Renal cortex interstitium (tissue), 11 donors: Measurements from ENCODE around the gene PRM2. TPM values are rescaled to one million over a fixed set of nuclear protein-coding genes. Genes with fewer than 3 reads are reported as not detected.

Source experiments
- DNase-seq, 11 donors: peaks; one replicate each; pipeline ENCODE4 v3.0.0-alpha.2; 2013; ENCODE audit warnings: low read depth in 9 of 11, low spot score in 4 of 11; ENCODE audit errors: extremely low read depth in 1 of 11
- polyA plus RNA-seq, 3 donors: library from polyadenylated mRNA; unstranded; fragments of 120-200 nt; gene quantifications; one replicate each; pipeline ENCODE4 v1.2.1, GENCODE V29; 2013; ENCODE audit not compliant: insufficient read length in 3 of 3

The PRM2 gene
- polyA plus RNA-seq, 3 donors = not detected

DNA sequence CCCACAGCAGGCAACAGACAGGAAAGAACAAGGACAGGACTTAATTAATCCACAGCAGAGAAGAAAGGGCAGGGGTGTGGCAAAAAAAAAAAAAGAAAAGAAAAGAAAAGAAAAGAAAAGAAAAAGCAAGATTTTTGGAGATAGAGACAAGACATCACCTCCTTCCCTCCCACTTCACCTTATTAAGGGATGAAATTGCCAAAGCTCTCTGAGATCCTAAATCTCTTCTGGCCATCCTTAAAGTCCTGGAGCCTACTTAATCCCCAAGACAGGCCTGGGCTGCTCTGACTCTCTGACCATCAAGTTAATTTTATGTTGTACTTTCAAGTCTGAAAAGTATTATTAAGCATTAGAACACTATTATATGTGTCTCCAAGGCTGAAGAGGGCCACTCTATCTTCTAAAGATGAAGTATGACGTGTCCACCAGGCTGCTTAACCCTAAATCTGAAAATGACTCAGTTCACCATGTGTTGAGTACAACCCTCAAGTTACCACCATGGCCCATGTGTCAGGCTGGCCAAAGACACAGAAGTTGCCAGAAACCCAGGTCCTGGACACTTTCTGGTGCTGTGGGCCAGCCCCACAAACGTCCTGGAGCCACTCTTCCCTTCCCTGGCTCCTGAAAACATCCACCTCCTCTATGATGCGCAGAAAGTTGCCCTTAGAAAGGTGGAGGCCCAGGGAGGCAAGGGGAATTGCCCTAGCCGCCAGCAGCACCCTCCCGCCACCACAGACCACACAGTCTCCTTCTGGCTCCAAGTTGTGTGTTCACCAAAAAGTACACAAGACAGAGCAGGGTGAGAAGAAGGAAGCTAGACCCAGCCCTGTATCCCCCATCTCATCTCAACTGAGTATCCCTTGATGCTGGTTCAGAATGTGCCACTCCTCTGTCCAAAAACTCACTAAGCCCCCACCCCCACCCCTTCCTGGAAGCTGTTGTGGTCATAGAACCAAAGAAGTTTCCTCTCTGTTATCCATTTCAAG is 23.0 kb downstream of the PRM2 start:
- no peak for DNase-seq

DNA sequence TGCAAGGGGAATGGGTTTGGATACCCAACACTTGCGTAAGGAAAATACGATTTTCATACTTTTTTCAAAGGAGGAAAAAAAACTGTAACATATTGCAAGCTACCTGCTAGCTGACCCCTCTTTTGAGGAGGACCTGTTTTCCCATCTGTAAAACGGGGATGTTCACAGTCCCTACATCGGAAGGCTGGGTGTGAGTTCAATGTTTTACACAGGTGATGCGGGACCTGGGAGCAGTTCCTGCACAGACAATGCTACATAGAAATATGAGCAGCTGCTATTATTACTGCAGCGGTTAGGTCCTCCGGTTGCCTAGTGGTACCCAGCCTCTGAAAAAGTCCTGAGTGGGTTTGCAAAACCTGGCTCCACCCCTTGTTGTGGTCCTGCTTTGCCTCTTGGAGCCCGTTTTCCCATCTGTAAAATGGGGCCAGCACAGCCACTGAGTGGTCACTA is 23.8 kb downstream of the PRM2 start:
- DNase-seq = no peak

DNA sequence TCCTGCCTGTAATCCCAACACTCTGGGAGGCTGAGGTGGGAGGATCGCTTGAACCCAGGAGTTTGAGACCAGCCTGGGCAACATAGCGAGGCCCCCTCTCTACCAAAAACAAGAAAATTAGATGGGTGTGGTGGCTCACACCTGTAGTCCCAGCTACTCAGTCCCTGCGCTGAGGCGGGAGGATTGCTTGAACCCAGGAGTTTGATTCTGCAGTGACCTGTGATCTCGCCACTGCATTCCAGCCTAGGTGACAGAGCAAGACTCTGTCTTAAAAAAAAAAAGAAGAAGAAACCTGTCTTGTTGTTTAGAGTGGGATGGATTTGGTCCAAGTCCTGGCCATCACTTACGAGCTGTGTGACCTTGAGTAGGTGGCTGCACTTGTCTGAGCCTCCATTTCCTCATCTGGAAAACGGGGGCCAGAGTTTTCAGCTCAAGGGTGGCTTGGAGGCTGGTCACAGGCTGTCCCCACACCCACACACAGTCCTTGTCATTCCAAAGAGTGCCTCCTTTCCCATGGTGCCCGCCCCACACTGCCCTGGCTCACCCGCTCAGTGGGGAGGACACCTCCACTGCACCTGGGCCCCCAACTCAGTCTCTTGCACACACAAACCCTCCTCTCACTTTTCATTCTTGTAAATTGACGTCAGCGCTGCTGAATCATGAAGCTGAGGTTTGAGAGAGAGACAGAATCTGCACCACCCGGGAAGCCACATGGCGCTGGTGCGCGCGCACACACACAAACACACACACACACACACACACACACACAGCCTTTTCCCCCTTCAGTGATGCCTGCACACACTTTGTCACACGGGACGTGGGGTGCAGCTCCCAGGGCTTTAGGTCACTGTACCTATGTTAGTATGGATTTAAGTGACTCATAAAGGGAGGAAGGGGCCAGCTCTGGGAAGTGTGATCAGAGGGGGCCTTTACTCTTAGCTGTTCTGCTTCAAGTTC is 24.5 kb downstream of the PRM2 start:
- DNase-seq = no peak

DNA sequence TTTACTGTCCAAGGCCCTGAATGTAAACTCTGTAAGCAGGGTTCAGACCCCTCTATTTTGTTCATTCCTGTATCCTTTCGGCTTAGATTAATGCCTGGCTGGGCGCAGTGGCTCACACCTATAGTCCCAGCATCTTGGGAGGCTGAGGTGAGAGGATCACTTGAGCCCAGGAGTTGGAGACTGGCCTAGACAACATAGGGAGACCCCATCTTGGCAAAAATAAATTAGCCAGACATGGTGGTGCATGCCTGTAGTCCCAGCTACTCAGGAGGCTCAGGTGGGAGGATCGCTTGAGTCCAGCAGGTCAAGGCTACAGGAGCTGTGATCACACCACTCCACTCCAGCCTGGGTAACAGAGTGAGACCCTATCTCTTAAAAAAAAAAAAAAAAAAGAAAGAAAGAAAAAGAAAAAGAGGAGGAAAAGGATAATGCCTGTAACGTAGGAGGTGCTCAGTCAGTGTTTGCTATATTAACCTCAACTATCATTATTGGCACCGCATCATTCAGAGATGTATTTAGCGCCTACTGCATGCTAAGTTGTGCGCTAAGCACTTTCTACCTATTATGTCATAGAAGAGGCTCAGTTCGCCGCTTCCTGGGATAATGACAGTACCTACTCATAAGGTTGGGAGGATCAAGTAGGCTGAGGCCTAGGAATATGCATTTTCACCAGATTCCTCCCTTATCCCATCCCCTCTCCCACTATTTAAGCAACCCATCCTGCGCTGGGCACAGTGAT is 25.3 kb downstream of the PRM2 start:
- no peak for DNase-seq

DNA sequence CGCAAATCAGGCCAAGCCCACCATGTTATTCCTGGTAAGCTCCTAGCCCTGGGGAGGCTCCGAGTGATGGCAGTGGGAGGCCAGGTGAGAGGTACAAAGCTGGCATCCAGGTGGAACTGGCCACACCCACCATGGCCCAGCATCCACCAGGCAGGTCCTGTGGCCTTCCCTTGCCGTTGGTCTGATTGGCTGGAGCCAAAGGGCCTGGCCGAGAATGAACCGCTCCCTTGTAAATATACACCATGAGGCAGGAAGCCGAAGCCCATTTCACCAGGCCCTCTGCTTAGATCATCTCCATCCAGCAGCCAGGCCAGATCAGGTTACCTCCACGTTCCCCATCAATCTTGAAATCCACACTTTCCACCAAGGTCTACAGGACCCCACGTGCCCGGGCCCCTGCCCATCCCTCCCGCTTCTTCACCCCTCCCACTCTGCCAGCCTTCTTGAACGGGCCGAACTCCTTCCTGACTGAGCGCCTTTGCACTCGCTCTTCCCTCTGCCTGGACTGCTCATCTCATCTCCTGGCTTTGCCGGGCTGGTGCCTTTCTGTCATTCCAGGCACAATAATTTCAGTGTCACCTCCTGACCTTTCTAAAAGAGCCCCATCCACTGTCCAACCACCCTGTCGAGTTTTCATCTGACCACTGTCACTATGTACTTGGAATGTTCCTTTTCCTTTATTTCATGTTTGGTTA is 26.0 kb downstream of the PRM2 start:
- peak in 4 of 11 donors; percentile 32 to 75 (median 54) for DNase-seq

DNA sequence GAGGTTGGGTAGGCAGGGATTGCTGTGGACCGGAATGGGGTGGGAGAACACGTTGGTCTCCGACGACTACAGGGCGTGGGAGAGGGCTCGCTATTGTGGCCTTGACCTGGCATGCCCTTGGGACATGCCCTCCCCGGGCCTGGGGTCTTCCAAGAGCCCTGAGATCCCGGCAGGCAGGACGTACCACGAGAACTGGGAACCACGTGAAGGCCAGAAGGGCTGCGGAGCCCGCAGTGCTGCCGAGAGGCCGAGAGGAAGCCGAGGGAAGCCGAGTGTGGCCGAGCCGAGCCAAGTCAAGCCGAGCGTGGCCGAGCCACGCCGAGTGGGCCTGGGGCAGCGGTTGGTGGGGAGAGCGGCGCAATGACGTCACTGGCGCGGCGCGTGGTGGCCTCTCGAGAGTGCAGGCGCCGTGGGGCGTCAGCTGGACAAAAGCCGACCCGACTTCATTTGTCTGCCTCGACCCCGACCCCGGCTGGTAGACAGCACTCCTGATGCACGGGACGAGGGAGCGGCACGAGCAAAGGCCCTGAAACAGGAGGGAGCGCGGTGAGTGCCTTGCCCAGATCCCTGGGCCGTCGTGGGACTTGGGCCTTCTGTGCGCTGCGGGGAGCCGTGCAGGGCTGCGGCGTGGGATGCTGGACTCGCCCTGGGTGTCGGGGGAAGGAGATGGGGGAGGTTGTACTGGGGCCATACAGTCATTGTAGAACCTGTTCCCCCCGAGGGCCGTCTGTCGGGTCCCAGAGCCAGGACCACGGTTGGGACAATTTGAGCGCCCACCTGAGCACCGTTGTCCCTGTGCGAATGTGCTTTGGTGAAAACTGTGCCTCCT is 26.8 kb downstream of the PRM2 start:
- DNase-seq = no peak

DNA sequence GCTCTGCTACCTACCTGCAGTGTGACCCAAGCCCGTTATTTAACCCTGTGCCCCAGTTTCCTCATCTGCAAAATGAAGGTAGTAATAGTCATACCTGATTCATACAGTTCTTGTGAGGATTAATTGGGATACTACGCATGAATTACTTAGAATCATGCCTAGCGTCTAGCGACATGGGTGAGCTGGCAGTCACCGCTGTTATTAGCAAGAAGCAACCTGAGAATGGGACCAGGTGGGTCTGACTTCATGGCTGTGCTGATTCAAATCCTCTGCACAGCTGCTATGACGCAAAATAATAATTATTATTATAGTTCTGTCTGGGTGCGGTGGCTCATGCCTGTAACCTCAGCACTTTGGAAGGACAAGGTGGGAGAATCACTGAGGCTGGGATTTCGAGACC is 28.1 kb downstream of the PRM2 start:
- DNase-seq = no peak

DNA sequence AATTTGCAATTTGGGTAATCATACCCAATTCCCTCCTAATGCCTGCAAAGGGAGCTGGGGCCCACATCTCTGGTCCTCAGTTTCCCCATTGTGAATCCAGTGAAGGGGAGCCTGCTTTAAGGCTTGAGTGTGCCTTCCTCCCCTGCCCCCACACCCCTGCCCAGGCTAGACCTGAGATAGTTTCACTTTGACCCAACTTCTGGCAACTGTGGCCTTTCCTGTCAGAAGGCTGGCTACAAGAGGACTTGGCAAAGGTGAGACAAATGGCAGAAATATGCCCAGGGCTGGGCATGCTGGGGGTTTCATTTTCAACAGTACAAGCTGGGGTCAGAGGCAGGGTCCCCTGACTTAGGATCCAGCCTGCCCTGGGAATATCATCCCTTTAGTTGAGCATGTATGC is 30.3 kb downstream of the PRM2 start:
- no peak for DNase-seq

DNA sequence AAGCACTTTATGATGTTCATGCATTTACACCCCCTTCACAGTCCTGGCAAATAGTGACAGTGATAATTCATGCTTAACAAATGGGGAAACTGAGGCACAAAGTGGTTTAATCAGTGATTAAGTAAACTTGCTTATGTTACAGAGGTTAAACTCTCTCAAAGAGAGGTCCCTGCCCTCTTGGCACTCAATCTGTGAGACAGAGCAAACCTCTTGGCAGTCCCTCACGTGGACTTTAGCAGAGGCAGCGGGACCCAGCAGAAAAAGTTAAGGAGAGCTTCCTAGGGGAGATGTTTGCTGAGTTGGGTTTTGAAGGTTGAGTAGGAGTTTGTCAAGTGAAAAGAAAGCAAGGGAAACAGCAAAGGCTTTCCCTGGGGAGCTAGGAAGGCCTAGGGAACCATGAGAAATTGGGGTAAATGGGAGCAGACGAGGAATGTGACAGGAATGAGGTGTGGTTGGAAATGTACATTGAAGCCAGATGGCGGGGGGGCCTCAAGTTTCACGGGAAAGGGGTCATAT is 31.0 kb downstream of the PRM2 start:
- no peak for DNase-seq

DNA sequence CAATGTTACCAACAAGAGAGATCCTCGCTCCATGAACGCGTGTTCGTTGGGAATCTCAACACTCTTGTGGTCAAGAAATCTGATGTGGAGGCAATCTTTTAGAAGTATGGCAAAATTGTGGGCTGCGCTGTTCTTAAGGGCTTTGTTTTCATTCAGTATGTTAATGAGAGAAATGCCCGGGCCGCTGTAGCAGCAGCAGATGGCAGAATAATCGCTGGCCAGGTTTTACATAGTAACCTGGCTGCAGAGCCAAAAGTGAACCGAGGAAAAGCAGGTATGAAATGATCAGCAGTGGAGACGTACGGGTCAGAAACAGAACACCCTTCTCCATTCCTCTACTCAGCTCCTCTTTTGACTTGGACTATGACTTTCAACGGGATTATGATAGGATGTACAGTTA is 33.6 kb downstream of the PRM2 start:
- no peak for DNase-seq

DNA sequence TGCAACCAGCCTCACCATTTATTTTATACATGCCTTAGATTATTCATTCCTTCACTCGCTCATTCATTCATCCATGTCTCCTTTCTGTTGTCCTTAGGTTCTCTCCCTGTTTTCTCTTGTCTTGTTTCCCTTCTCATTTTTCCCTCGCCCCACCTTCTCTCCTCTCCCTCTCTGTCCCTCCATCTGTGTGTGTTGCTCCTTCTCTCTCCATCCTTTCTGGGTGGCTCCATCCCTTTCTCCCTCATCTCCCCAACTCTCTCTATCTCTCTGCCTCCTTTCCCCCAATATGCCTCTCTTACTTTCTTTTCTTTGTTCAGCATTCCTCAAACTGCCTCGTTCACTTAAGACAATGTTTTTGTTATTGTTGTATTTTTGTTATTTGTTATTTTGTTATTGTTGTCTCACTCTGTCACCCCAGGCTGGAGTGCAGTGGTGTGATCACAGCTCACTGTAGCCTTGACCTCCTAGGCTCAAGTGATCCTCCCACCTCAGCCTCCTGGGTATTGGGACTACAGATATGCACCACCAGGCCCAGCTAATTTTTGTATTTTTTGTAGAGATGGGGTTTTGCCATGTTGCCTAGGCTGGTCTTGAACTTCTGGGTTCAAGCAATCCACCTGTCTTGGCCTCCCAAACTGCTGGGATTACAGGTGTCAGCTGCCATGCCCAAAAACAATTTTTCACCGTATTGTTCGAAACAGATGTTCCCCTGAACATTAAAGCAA is 34.6 kb downstream of the PRM2 start:
- DNase-seq = no peak

DNA sequence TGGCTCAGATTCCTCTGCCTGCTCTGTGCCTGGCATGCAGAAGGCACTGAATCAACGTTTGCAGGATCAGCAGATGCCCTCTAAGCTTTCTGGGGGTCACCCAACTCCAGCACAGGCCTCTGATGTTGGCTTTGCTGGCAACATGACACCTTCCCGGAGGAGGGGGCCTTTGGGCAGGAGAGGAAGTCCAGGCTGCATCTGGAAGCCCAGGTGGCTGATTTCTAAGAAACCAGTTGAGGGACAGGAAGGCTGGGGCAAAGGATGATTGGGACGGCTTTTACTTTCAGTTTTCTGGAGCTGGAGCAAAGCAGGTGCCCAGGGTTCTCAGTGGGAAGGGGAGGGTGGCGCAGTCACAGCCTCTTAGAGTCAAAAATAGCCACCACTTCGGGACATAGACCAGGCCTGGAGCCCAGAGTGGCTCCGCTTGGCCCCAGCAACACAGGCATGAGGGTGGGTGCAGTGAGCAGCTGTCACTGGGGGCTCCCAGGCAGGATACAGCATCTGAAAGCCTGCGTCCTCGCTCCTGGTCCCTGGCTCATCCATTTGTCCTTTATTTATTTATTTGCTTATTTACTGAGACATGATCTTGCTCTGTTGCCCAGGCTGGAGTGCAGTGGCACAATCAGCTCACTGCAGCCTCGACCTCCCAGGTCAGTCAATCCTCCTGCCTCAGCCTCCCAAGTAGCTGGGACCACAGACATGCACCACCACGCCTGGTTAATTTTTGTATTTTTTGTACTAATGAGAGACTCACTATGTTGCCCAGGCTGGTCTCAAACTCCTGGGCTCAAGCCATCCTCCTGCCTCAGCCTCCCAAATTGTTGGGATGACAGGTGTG is 35.4 kb downstream of the PRM2 start:
- no peak for DNase-seq

DNA sequence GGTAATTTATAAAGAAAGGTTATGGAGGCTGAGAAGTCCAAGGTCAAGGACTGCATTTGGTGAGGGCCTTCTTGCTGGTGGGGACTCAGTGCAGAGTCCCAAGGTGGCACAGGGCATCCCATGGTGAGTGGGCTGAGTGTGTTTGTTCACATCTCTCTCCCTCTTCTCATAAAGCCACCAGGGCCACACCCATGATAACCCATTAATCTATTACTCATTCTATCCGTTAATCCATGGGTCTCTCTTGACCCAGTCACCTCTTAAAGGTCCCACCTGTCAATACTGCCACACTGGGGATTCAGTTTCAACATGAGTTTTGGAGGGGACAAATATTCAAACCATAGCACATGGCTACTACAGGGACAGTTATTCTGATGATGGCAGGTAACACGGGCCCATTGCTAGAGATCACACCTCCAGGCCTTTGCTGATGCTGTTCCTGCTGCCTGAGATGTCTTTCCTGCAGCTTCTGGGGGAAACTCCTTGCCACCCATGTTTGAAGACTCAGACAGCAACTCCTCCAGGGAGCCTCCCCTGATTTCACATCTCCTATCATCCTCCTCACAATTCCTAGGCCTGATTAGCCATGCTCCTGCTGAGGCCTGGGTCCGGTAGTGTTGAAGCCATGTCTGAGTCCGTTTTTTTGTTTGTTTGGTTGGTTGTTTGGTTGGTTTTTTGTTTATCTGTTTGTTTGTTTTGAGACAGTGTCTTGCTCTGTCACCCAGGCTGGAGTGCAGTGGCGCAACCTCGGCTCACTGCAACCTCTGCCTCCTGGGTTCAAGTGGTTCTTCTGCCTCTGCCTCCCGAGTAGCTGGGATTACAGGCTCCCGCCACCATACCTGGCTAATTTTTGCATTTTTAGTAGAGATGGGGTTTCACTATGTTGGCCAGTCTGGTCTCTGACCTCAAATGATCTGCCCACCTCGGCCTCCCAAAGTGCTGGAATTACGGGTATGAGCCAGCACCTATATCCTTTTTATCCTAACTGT is 36.3 kb downstream of the PRM2 start:
- no peak for DNase-seq

DNA sequence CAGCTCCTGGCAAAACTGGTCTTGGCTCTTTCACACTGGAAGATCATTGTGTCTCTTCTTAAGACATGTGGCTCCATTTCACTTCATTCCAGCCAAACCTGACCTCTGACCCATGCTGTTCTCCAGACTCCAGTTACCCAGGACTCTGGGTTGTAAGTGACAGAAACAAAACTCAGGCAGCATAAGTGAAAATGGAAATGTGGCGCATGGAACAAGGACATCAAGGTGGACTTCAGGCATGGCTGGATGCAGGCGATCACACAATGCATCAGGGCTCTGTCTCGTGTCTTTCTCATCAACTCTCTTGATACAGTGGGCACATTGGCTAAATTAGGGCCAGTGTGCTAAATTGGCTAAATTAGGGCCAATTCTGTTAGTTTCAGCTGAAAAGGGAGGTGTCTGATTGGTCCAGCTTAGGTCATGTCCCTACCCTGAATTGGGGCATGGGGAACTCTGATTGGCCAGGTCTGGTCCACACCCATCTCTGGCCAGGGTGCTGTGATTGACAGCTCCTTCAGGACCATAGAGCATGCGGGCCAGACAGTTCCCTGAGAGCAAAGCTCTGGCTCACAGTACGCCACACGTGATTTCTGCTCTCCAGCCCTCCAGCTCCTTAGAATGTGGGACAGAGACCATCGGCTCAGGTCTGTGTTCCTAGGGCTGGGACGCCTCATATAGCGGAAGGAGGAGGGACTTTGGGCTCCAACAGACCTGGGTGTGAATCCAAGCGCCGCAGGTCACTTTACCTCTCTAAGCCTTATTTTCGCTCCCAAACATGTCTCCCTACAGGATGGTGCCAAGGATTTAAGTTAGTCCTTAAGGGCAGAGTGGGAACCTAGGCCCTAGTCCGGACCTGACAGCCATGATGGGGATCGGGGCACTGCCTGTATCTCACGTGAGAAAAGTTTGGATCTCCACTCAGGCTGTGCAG is 37.7 kb downstream of the PRM2 start:
- no peak for DNase-seq
